ENCODE results near the gene TEX9. TPM values are rescaled to one million over a fixed set of nuclear protein-coding genes. Genes with fewer than 3 reads are reported as not detected.
A peak's percentile ranks its signal among the peaks of the same experiment; 100 is the strongest.
"Not testable (repeated sequence)": the region's sequence is repeated elsewhere in the genome, so short reads cannot be mapped to it uniquely, and the experiment has no call there.

Gene TEX9
- polyA plus RNA-seq (2013, experiment 1 of 2): 7.9 TPM
- 8.3 TPM for polyA plus RNA-seq (2013, experiment 2 of 2)

DNA sequence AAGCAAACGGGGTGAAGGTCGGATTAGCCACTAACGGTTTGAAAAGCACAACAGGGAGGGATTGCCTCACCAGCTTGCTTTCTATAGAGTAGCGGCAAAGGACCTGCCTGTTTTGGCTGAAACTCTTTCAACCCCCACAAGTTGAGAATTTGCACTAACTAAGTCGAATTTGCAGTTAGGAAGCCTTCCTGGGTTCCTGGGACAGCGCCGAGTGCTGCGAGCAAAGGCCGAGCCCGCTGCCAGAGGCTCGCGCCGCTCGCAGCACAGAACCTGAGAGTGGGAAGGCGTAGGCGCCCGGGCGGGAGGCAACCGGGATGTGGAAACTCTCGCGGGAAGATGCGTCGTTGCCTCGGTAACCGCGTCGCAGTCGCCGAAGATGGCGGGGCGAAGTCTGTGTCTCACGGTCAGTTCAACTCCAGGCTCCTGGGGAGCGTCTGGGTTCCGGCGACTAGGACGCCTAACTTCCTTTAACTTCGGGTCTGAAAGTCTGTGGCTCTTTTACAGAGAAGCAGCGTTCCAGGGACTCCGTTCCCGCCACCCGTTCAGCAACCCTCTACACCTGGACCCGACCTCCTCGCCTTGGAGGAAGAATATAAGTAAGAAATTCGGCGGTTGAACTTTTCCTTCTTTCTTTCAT, at the start of gene TEX9:
Gene TEX9, plus strand, starts transcription at position 352 of the 637 bp plus-strand sequence. Its CDS starts 25 bp downstream, at position 377.
- no peaks in the 10 kb centered on the region for H3K79me1 ChIP-seq (ENCODE audit: low read length)
- no peak within 1 kb of the TSS for H2AK5ac ChIP-seq (ENCODE audit: low read length)
- peak within 1 kb of the TSS; percentile 84 for H3K9ac ChIP-seq (ENCODE audit: low read length)
- WGBS (ENCODE audit: extremely low coverage, insufficient coverage, low lambda C conversion rate): no CpG with 5 or more reads among the region's 45 CpGs
- H3K4ac ChIP-seq (ENCODE audit: low read depth, low read length): no peak within 1 kb of the TSS
- peaks cover 2% of the 10 kb centered on the region for H3K4me1 ChIP-seq (ENCODE audit: control insufficient read depth, low read depth, low read length)
- H2BK120ac ChIP-seq (ENCODE audit: low read depth, low read length): no peak within 1 kb of the TSS
- H2BK5ac ChIP-seq (ENCODE audit: low read length): no peak within 1 kb of the TSS
- no peak within 1 kb of the TSS for H3K23ac ChIP-seq (ENCODE audit: low read length)
- no peaks in the 10 kb centered on the region for H3K27me3 ChIP-seq (ENCODE audit: insufficient read depth, low read length, poor library complexity)
- peak within 1 kb of the TSS; percentile 91 for H3K56ac ChIP-seq (ENCODE audit: low read length)
- H3K27ac ChIP-seq (ENCODE audit: low read depth, low read length): peak within 1 kb of the TSS; percentile 5
- no peaks in the 10 kb centered on the region for H3K36me3 ChIP-seq (ENCODE audit: control insufficient read depth, insufficient read depth, low read length)
- no peaks in the 10 kb centered on the region for H3K79me2 ChIP-seq (ENCODE audit: control insufficient read depth, insufficient read depth, low read length)
- H4K5ac ChIP-seq (ENCODE audit: low read length): peak within 1 kb of the TSS; percentile 84
- peak within 1 kb of the TSS; percentile 92 for H3K4me2 ChIP-seq (ENCODE audit: low read length)
- peak within 1 kb of the TSS; percentile 84 for H3K4me3 ChIP-seq (ENCODE audit: low read length)
- peak; percentile 94 for DNase-seq
- H3K18ac ChIP-seq (ENCODE audit: low read length): no peak within 1 kb of the TSS
- H4K8ac ChIP-seq (ENCODE audit: low read depth, low read length): no peak within 1 kb of the TSS
- H2BK15ac ChIP-seq (replicated peaks; ENCODE audit: low read depth): no peak within 1 kb of the TSS

DNA sequence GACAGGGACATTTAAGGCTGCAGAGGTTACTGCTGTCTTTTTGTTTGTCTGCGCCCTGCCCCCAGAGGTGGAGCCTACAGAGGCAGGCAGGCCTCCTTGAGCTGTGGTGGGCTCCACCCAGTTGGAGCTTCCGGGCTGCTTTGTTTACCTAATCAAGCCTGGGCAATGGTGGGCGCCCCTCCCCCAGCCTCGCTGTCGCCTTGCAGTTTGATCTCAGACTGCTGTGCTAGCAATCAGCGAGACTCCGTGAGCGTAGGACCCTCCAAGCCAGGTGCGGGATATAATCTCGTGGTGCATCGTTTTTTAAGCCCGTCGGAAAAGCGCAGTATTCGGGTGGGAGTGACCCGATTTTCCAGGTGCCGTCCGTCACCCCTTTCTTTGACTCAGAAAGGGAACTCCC, 48.7 kb upstream of the TEX9 start:
- not testable (repeated sequence) for H2BK5ac ChIP-seq (ENCODE audit: low read length); H3K79me2 ChIP-seq (ENCODE audit: control insufficient read depth, insufficient read depth, low read length); H3K18ac ChIP-seq (ENCODE audit: low read length); H2AK5ac ChIP-seq (ENCODE audit: low read length); H3K23ac ChIP-seq (ENCODE audit: low read length); H4K8ac ChIP-seq (ENCODE audit: low read depth, low read length); H3K4me2 ChIP-seq (ENCODE audit: low read length); H2BK120ac ChIP-seq (ENCODE audit: low read depth, low read length); H3K27ac ChIP-seq (ENCODE audit: low read depth, low read length); DNase-seq; H3K4me1 ChIP-seq (ENCODE audit: control insufficient read depth, low read depth, low read length); H3K9ac ChIP-seq (ENCODE audit: low read length); H3K4ac ChIP-seq (ENCODE audit: low read depth, low read length); H3K4me3 ChIP-seq (ENCODE audit: low read length); H4K5ac ChIP-seq (ENCODE audit: low read length); H3K79me1 ChIP-seq (ENCODE audit: low read length); H2BK15ac ChIP-seq (replicated peaks; ENCODE audit: low read depth); H3K36me3 ChIP-seq (ENCODE audit: control insufficient read depth, insufficient read depth, low read length); H3K27me3 ChIP-seq (ENCODE audit: insufficient read depth, low read length, poor library complexity); H3K56ac ChIP-seq (ENCODE audit: low read length)
- WGBS (ENCODE audit: extremely low coverage, insufficient coverage, low lambda C conversion rate): no CpG with 5 or more reads among the region's 18 CpGs

- no peak overlapping the region for H3K9ac ChIP-seq (ENCODE audit: low read length)
- no peak overlapping the region for H3K56ac ChIP-seq (ENCODE audit: low read length)
- no peak overlapping the region for H2AK5ac ChIP-seq (ENCODE audit: low read length)
- DNase-seq: no peak
- H3K27me3 ChIP-seq (ENCODE audit: insufficient read depth, low read length, poor library complexity): no peaks in the 10 kb centered on the region
- H3K36me3 ChIP-seq (ENCODE audit: control insufficient read depth, insufficient read depth, low read length): no peaks in the 10 kb centered on the region
- no peak overlapping the region for H2BK15ac ChIP-seq (replicated peaks; ENCODE audit: low read depth)
- H3K4me1 ChIP-seq (ENCODE audit: control insufficient read depth, low read depth, low read length): no peaks in the 10 kb centered on the region
- no peak overlapping the region for H4K8ac ChIP-seq (ENCODE audit: low read depth, low read length)
- no peak overlapping the region for H3K4me3 ChIP-seq (ENCODE audit: low read length)
- no peak overlapping the region for H3K18ac ChIP-seq (ENCODE audit: low read length)
- no peak overlapping the region for H4K5ac ChIP-seq (ENCODE audit: low read length)
- no peak overlapping the region for H3K23ac ChIP-seq (ENCODE audit: low read length)
- no peak overlapping the region for H3K4me2 ChIP-seq (ENCODE audit: low read length)
- H3K79me2 ChIP-seq (ENCODE audit: control insufficient read depth, insufficient read depth, low read length): no peaks in the 10 kb centered on the region
- H3K27ac ChIP-seq (ENCODE audit: low read depth, low read length): no peak overlapping the region
- H2BK120ac ChIP-seq (ENCODE audit: low read depth, low read length): no peak overlapping the region
- H3K79me1 ChIP-seq (ENCODE audit: low read length): no peaks in the 10 kb centered on the region
- no peak overlapping the region for H3K4ac ChIP-seq (ENCODE audit: low read depth, low read length)
- H2BK5ac ChIP-seq (ENCODE audit: low read length): no peak overlapping the region
Measured at GRCh38 chr15:56320316-56320715, 44.9 kb upstream of the TEX9 start.

DNA sequence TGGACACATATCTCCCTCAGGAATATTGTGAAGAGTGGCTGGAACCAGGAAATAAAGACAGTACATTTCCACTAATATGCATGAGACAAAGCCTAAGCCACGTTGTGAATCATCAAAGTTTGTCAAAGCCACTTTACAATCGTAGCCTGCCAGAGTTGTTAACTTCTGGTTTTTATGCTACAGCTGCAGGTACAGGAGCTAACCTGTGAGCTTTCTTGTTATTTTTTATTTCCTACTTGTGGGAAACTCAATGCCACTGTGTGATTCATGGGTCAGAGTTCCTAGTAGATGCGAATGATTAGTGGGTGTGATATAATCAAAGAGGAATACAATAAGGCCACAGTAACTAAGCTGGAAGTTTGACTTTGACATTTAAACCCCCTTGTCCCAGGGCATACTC, 44.4 kb upstream of the TEX9 start:
- Histone ChIP-seq H3K18ac (ENCODE audit: low read length) (no peak overlapping the region), H3K36me3 (ENCODE audit: control insufficient read depth, insufficient read depth, low read length) (no peaks in the 10 kb centered on the region), H3K79me2 (ENCODE audit: control insufficient read depth, insufficient read depth, low read length) (no peaks in the 10 kb centered on the region), H2BK120ac (ENCODE audit: low read depth, low read length) (no peak overlapping the region), H2BK15ac (replicated peaks; ENCODE audit: low read depth) (no peak overlapping the region), H3K9ac (ENCODE audit: low read length) (no peak overlapping the region), H3K4me2 (ENCODE audit: low read length) (no peak overlapping the region), H3K4me1 (ENCODE audit: control insufficient read depth, low read depth, low read length) (no peaks in the 10 kb centered on the region), H3K27ac (ENCODE audit: low read depth, low read length) (no peak overlapping the region), H3K56ac (ENCODE audit: low read length) (no peak overlapping the region), H3K27me3 (ENCODE audit: insufficient read depth, low read length, poor library complexity) (no peaks in the 10 kb centered on the region), H3K79me1 (ENCODE audit: low read length) (no peaks in the 10 kb centered on the region), H3K4ac (ENCODE audit: low read depth, low read length) (no peak overlapping the region), H2AK5ac (ENCODE audit: low read length) (no peak overlapping the region), H3K23ac (ENCODE audit: low read length) (no peak overlapping the region), H2BK5ac (ENCODE audit: low read length) (no peak overlapping the region), H3K4me3 (ENCODE audit: low read length) (no peak overlapping the region), H4K5ac (ENCODE audit: low read length) (no peak overlapping the region), H4K8ac (ENCODE audit: low read depth, low read length) (no peak overlapping the region)
- DNase-seq: no peak
- WGBS (ENCODE audit: extremely low coverage, insufficient coverage, low lambda C conversion rate): no CpG with 5 or more reads among the region's 3 CpGs

GRCh38 chr15:56322444-56322843, 42.8 kb upstream of the TEX9 start:
- no peaks in the 10 kb centered on the region for H3K36me3 ChIP-seq (ENCODE audit: control insufficient read depth, insufficient read depth, low read length)
- no peak overlapping the region for H3K56ac ChIP-seq (ENCODE audit: low read length)
- no peak overlapping the region for H2BK120ac ChIP-seq (ENCODE audit: low read depth, low read length)
- H3K27ac ChIP-seq (ENCODE audit: low read depth, low read length): no peak overlapping the region
- H3K18ac ChIP-seq (ENCODE audit: low read length): no peak overlapping the region
- no peak overlapping the region for H2BK5ac ChIP-seq (ENCODE audit: low read length)
- no peaks in the 10 kb centered on the region for H3K4me1 ChIP-seq (ENCODE audit: control insufficient read depth, low read depth, low read length)
- no peaks in the 10 kb centered on the region for H3K79me1 ChIP-seq (ENCODE audit: low read length)
- H4K5ac ChIP-seq (ENCODE audit: low read length): no peak overlapping the region
- H4K8ac ChIP-seq (ENCODE audit: low read depth, low read length): no peak overlapping the region
- DNase-seq: no peak
- no peak overlapping the region for H3K4ac ChIP-seq (ENCODE audit: low read depth, low read length)
- no peak overlapping the region for H2BK15ac ChIP-seq (replicated peaks; ENCODE audit: low read depth)
- no peak overlapping the region for H3K4me2 ChIP-seq (ENCODE audit: low read length)
- no peak overlapping the region for H3K9ac ChIP-seq (ENCODE audit: low read length)
- WGBS (ENCODE audit: extremely low coverage, insufficient coverage, low lambda C conversion rate): no CpG with 5 or more reads among the region's 2 CpGs
- H3K27me3 ChIP-seq (ENCODE audit: insufficient read depth, low read length, poor library complexity): no peaks in the 10 kb centered on the region
- no peaks in the 10 kb centered on the region for H3K79me2 ChIP-seq (ENCODE audit: control insufficient read depth, insufficient read depth, low read length)
- no peak overlapping the region for H3K4me3 ChIP-seq (ENCODE audit: low read length)
- H3K23ac ChIP-seq (ENCODE audit: low read length): no peak overlapping the region
- H2AK5ac ChIP-seq (ENCODE audit: low read length): no peak overlapping the region

DNA sequence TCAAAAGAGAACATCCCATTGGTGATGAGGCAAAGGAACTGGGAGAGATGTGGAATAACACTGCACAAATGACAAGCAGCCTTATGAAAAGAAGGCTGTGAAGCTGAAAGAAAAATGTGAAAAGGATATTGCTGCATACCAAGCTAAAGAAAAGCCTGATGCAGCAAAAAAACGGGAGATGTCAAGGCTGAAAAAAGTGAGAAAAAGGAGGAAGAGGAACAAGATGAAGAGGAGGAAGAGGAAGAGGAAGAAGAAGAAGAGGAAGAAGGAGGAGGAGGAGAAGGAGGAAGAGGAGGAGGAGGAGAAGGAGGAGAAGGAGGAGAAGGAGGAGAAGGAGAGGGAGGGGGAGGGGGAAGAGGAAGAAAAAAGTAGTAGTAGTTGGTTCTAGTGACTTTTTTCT, 41.8 kb upstream of the TEX9 start:
- Histone ChIP-seq H4K5ac (ENCODE audit: low read length) (no peak overlapping the region), H3K9ac (ENCODE audit: low read length) (no peak overlapping the region), H3K4me2 (ENCODE audit: low read length) (no peak overlapping the region), H2AK5ac (ENCODE audit: low read length) (no peak overlapping the region), H3K4me1 (ENCODE audit: control insufficient read depth, low read depth, low read length) (no peaks in the 10 kb centered on the region), H2BK5ac (ENCODE audit: low read length) (no peak overlapping the region), H3K23ac (ENCODE audit: low read length) (no peak overlapping the region), H3K27me3 (ENCODE audit: insufficient read depth, low read length, poor library complexity) (no peaks in the 10 kb centered on the region), H3K27ac (ENCODE audit: low read depth, low read length) (no peak overlapping the region), H3K79me2 (ENCODE audit: control insufficient read depth, insufficient read depth, low read length) (no peaks in the 10 kb centered on the region), H3K36me3 (ENCODE audit: control insufficient read depth, insufficient read depth, low read length) (no peaks in the 10 kb centered on the region), H3K4me3 (ENCODE audit: low read length) (no peak overlapping the region), H3K79me1 (ENCODE audit: low read length) (no peaks in the 10 kb centered on the region), H3K18ac (ENCODE audit: low read length) (no peak overlapping the region), H2BK15ac (replicated peaks; ENCODE audit: low read depth) (no peak overlapping the region), H3K56ac (ENCODE audit: low read length) (no peak overlapping the region), H3K4ac (ENCODE audit: low read depth, low read length) (no peak overlapping the region), H2BK120ac (ENCODE audit: low read depth, low read length) (no peak overlapping the region), H4K8ac (ENCODE audit: low read depth, low read length) (no peak overlapping the region)
- no peak for DNase-seq
- WGBS (ENCODE audit: extremely low coverage, insufficient coverage, low lambda C conversion rate): no CpG with 5 or more reads among the region's 1 CpG

Data from mesendoderm (in vitro differentiated cells).